HG02588 (cell line): ENCODE results near the gene B4GALT2.

Source experiments
- ATAC-seq: cut with Tn5 transposase; IDR thresholded peaks from one replicate; pipeline ENCODE4 v1.9.1; 2021; ENCODE audit warnings: mild to moderate bottlenecking, moderate library complexity; ENCODE audit not compliant: unreplicated experiment

The B4GALT2 gene

DNA sequence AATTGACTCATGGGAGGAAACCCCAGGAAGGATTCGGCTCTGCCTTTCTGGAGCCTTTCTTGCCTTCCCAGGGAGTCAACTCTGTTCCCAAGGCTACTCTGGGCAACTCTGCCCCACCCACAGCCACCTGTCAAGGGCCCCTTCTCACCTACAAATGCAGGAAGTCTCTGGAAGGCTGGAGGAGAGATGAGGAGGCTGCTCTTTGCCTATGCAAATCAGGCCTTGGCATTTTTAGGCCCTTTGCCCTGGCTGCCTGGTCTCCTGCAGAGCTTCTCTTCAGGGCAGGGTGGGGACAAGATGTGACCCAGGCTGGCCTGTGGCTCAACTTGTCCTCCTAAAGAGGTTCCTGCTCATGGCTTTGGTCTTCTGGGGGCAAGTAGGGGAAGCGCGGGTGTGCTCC is 46.8 kb downstream of the B4GALT2 start:
- no peak for ATAC-seq

DNA sequence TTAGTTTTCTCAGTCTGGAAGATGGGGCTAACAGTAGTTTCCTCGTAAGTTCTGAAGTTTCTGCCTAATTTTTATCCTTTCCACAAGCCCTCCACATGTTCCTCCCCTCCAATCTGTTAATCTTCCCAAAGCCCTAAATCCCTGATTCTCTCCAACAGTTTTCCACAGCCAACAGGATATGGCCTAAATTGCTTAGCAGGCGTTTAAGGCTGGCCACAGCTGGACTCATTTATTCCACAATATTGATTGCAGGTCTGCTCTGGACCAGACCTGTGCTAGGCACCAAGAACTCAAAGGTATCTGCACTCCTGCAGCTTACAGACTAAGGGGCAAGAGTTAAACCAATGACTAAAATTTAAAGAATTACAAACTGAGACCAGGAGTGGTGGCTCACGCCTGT is 48.3 kb downstream of the B4GALT2 start:
- ATAC-seq, result no peak

DNA sequence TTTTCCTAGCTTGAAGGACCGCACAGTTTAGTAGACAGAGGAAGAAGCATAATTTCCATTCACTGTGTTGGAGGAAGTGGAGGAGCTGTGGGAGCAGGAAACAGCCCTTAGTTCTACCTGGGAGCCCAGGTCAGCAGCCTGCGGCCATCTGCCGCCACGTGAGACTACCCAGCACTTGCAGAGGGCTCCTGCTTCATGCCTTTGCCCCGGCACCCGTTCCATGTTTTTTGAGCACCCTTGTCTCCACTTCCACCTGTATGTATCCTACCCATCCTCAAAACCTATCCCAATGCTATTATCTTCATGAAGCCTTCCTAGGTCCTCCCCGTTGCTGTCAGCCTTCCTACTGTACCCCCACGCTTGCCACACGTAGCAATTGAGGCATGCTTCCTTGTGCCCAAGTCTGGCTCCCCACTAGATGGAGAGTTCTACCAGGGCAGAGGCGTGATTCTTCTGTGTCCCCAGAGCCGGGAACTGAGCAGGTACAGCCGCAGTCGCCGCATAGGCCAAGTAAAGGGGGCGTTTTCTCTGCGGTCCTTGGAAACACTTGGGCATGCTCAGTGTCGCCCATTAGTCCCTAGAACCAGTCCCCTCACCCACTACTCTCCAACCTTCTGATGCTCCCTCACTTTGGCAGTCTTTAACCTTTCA is 50.4 kb downstream of the B4GALT2 start:
- peak; percentile 17 for ATAC-seq

DNA sequence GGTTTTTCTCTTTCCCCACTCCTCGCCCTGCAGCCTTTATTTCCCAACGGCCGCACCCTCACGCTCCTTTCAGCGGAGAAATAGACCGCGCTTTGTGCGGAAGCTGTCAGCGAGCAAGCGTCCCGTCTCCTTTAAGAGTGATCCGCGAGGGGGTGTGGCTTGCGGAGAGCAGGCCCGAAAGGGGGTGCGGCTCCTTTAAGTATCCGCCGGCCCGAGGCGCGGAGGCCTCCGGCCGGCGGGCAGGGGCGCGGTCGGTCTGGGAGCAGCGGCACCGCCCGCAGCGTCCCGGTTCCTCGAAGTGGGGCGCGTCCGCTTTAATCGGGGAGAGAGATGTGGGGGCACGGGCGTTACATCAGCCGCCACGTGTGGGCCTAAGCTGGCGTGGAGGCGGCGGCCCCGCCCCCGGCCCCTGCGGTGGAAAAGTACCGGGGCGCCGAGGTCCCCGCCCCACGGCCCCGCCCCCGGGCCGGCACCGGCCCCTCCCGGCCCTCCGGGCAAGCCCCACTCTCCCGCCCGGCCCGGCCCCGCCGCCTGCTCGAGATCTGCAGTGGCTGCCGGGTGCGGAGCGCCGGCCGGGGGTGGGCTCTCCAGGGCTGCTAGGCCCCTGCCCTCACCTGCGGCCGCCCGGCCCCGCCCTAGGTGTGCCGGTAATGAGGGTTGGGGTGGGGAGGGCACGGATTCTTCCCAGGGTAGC is 51.0 kb downstream of the B4GALT2 start:
- ATAC-seq, result peak; percentile 80

DNA sequence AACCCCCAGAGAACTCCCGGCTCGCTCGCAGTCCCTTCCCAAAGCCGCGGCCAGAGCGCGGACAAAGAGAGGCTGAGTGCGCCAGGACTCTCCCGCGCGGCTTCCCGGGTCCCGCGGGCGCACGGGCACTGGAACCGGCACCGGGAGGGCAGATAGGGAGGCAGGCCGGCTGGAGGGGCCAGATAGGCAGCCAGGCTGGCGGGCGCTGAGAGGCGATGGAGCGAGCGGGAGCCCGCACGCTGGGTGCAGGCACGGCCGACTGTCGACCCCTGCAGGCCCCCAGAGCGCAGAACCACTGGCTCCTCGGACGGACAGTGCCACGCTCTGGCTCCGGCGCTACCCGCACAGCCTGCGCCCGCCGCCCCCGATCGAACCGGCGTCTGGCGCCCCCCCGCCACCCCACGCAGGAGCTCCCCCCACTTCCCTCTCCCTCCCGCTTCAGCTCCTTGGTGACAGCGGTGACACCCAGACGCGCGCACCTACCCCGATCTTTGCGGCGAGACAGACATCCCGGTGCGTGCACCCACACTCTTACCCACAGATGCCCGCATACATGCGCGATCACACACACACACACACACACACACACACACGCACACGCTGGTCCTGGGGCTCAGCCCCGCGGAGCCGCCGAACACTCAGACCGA is 51.7 kb downstream of the B4GALT2 start:
- ATAC-seq, result peak; percentile 24

DNA sequence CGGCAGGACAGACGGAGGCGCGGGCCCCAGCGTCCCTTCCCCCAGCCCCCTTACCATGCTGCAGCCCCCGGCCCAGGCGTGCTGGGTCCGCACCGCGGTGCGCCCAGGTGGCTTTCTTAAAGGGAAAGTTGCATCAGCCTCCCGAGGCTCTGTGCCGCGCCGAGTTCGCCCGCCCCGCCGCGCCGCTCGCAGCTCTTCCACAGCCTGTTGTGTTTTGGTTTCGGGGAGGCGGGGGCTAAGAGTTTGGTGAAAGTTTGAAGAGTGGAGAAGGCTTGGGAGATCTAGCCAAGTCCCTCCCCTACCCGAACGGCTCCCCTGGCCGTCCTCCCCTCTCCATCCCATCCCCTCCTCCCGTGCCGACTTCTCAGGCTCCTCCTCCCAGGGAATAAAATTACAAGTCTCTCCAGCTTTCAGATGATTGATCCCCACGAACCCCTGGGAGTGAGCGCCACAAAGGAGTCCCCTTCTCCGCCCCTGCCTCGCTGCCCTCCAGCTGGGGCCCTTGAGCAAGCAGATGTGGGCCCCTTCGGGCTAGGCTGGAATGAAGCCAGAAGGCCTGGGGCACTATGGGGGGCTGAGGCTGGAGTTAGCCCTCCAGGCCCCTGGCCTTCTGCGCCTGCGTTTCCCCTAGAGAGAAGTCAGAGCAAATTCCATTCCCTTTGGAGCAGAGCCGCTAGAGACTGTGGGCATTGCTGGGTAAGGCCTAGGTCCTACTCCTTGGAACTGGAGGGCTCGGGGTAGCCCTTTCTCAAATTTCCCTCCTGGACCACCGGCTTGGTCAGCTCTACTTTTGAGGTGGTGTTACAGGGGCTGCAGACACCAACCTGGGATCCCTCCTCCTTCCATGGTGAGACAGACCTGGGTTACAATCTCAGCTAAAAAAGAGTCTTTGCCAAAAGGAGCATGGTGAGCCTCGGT is 52.5 kb downstream of the B4GALT2 start, which contains the start of gene SLC6A9:
SLC6A9 (minus strand) TSS at position 211 of the 918 bp plus-strand sequence. CDS start 7,185 bp downstream, outside the sequence.
- no peak for ATAC-seq

DNA sequence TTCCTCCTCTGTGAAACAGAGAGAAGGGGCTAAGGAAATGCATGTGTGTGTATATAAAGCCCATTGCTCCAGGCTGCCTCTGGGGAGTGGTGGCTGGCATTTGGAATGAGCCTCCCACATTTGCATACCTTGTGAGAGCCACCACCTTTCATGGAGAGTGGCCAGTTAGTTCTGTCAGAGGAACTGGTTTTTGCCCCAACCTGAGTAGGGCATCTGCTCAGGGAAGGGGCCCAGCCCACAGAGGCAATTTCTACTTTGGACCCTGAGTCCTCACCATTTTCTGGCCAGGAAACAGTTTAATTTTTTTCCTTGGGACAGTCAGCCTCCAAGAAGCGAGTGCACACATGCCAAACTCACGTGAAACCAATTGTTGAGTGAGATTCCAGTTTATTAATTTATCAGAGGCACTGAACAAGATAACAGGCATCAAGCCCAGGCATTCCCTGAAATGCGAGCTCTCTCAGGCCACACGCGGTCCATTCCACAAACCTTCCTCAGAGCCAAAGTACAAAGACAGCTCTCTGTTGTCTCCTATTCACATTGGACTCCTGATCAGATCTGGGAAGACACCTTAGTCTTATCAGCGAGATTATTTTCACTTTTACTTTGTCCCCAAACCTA is 53.3 kb downstream of the B4GALT2 start:
- no peak for ATAC-seq

DNA sequence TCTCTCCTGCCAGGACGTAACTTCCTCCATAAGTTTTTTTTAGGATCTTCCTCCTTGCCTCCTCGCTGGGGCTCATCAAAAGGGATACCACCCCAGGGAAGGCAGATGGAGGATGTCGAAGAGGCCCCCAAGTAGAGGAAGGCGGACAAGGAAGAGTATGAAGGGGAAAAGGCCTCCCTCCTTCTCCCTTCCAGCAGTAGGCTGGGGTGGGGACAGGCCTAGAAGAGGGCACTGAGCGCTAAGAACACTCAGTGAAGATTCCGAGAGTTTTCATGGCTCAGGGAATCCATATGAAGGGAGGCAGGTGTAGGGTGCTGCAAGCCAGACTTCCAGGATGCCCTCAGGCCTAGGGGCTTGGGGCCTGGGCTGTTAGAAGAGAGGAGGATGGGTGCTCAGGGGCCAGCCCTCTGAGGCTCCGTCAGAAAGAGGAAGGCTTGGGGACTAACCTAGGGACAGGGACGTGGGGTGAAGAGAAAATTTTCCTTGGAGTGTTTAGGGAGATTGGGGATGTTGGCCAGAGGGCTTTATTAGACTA is 54.1 kb downstream of the B4GALT2 start:
- no peak for ATAC-seq

DNA sequence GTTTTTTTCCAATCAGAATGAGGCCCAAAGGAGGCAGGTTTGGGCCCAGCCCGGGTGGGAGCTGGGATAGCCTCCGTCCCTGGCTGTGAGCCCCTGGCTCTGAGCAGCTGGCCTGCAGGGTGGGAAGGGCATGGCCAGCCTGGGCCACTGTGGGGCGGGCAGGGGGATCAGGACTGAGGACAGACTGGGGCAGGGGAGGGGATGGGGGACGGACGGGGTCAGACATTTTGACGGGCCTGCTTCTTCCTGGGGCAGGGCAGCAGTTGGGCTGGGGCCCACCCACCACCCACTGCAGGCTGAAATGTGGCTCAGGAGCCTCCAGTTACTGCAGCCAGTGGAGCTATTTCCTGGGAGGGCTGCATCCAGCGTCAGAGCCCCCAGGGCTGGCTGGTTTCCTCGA is 54.7 kb downstream of the B4GALT2 start:
- no peak for ATAC-seq

DNA sequence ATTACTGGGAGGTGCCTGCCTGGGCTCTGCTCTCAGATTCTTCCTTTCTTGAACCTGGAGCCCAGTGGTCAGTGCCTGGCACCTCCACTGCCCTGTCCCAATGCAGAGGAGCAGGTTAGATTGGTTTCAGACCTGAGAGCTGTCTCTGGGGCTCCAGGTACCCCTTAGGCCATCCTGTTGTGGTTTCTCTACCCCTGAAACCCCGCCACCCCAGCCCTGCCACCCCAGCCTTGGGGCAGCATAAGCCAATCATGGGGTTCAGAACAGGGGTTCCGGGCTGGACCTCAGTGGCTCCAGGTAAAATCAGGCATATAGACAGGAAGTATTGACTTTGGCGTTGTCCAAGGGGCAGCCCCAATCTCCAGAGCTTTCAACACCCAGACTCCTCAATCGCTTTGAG is 55.4 kb downstream of the B4GALT2 start:
- no peak for ATAC-seq

DNA sequence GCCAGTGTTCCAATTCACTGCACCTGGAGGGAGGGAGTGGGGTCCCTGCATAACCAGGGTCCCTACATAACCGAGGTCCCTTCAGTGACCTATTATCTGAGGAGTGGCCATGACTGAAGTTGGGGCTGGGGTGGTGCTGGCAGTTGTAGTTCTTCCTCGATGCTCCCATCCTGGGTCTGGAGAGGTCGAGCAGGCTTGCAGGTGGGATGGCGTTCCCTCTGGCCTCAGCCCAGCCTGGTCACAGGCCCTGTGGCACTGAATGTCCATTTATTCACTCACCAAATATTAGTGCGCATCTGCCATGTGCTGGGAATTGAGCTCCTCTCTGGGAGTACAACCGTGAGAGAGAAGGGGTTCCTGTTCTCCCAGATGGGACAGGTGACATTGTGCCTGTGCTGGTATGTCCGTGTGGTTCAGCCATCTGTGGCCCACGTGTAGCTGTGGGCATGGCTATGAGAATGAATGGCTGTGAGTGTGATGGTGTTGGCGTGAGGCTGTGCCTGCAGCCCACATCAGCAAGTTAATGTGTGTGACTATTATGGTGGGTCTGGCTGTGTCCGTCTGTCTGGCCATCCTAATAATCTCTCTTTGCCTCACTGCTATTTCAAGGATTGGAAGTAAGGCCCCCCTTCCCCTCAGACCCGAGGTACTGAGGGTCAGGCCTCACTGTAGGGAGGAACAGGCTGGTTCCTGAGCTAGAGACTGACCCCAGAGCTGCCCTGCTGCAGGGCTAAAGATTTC is 56.1 kb downstream of the B4GALT2 start:
- no peak for ATAC-seq

DNA sequence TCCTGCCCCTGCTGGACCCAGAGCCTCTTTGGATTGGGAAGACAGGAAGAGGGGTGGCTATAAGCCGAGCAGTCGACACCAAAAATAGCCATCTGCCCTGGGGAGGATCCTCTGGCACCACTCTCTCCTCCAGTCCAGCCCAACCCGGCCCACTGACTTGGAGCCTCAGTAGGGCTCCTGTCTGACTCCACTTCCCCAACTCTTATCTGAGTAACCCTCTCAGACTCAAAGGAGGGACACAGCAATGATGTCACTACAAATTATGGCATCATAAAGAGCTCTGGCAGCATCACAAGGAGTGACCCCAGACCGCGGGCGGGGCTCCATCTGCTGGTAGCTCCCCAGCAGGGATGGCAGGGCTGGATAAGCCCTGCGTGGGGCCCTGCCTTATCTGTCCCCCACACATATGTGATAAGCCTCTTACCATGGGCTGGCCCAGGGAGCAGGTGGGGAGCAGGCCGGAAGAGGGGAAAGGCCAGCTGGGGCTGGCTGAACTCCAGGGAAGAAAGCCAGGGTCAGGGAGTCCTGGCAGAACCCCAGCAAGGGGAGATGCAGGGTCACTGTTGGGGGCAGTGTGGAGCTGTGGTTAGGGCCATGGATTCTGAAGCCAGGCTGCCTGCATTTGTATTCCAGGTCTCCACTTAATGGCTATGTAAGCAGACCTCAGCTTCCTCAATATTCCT is 56.9 kb downstream of the B4GALT2 start:
- ATAC-seq, result no peak

DNA sequence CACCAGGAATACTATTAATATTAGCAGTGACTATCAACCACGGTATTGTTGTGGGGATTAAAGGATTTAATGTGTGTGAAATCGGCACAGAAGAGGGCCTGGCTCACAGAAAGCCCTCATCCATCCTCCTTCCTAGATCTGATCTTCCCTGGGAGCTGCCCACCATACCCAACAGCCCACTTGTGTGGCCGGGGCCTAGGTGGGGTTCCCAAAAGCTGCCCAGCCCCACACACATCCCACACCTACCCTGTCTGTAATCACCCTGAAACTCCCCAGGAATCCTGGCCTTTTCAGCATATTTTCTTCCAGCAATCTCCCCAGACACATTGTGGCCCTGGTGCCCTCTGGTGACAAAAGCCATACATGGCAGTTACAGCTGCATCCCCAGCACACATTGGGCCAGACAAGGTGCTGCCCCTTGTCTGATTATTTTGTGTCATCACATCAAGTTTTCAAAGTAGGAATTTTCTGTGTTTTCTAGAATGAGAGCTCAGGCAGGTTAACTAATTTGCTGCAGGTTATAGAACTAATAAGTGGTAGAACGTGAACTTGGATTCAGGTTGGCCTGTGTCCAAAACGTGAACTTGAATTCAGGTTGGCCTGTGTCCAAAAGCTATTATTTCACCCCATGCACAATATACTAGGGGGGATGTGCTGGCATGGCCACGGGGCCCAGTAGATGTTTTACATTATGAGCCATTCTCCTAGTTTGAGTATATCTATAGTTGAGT is 57.6 kb downstream of the B4GALT2 start:
- no peak for ATAC-seq

DNA sequence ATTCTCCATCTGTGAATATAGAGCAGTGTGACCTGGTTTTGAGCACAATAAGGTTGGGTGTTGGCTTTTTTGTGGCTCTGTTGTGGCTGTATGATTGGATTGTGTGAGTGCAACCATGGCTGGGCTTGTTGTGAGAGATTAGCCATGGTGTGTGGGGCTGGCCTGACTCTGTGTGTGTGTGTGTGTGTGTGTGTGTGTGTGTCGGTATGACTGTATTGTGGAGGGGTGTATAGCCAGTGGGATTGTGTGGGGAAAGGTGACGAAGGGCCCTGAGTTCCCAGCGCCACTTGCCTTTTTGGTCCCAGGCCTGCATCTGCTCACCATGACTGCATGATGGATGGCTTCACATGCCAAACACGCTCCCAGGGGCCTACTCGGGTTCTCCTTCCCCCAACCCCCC is 58.1 kb downstream of the B4GALT2 start:
- no peak for ATAC-seq

DNA sequence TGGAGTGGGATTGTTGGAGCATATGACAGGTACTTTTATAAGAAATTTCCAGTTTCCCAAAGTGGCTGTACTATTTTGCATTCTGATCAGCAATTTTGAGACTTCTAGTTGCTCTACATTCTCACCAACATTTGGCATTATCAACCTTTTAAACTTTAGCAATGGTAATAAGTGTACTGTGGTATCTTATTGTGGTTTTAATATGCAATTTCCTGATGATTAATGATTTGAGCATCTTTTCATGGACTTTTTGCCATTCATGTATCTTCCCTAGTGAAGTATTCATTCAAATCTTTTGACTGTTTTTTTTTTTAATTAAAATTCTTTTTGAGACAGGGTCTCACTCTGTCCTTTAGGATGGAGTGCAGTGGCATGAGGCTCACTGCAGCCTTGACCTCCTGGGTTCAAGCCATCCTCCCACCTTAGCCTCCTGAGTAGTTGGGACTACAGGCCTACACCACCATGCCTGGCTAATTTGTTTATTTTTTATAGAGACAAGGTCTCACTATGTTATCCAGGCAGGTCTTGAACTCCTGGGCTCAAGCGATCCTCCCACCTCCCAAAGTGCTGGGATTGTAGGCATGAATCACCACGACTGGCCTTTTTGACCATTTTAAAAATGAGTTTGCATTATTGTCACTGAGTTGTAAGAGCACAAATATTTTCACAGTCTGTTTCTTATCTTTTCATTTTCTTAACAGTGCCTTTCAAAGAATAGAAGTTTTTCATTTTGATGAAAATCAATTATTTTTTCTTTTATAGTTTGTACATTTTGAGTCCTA is 60.1 kb downstream of the B4GALT2 start:
- no peak for ATAC-seq

DNA sequence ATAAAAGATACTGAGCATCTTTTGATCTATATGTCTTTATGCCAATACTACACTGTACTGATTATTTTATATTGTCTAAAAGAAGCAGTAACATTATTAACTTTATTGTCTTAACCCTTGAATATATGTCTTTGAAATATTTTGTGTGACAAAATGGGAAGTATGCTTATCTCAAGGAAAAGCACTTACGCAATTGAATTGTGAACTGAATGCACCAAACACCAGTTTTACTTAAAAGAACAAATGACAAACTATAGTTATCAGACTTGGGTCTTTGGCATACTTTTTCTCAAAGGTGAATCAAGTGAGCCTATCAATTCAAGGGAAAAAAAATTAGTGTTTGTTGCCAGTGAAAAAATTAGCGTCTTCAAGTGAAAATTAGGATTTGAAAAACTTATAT is 61.4 kb downstream of the B4GALT2 start:
- ATAC-seq, result no peak
